ENCODE results near the gene CNOT1. TPM values are rescaled to one million over a fixed set of nuclear protein-coding genes. Genes with fewer than 3 reads are reported as not detected.
"Not testable (repeated sequence)": the region's sequence is repeated elsewhere in the genome, so short reads cannot be mapped to it uniquely, and the experiment has no call there.

CNOT1 gene
- polyA plus RNA-seq (2013, experiment 1 of 2; ENCODE audit: insufficient read length), result 137 TPM
- 128 TPM for polyA plus RNA-seq (2013, experiment 2 of 2; ENCODE audit: insufficient read length)

DNA sequence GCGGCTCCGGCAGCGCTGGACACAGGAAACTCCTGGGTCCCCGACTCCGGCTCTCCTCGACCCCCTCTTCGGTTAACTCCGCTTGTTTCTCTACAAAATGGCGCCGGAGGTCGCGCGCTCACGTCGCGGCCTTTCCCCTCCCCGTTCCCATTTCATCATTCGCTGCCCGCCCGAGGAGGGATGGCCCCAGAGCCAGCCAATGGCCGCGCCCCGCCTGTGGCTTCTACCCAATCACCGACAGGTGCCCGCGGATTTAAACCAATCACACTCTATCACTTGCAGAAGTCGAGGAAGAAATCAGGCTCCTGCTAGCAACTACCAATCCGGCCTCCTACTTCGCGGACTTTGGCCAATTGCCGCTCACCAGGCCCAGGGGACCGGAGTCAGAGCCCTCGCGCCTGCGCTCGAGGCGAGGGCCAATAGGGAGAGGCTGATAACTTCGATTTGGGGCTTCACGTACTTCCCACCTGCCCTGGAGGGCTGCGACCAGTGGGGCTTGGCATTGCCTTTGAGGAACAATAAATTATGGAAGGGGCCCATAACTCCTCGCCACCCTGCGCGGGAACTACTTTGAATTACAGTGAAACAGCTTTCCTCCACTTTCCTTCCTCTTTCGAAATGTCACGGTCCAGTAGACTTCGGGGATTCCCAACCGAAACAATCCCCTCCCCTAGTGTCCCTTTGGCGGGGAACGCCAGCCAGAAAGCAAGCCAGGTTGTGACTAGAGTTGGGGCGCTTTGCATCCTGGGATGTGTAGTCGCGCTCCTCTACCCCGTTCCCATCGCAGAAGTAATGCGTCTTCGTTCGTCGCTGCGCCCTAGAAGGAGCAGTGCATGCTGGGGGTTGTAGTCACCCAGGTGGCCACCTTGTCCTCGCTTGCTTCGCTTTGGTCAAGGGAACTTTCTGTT, at the start of gene CNOT1:
Gene CNOT1 (minus strand): TSS at position 94 of the 908 bp plus-strand sequence. CDS start 30,489 bp downstream, outside the sequence.
- peak; percentile 100 for DNase-seq

GRCh38 chr16:58678716-58679115, 49.1 kb upstream of the CNOT1 start:
- no peak for DNase-seq

GRCh38 chr16:58678269-58678668, 48.6 kb upstream of the CNOT1 start:
- no peak for DNase-seq

DNA sequence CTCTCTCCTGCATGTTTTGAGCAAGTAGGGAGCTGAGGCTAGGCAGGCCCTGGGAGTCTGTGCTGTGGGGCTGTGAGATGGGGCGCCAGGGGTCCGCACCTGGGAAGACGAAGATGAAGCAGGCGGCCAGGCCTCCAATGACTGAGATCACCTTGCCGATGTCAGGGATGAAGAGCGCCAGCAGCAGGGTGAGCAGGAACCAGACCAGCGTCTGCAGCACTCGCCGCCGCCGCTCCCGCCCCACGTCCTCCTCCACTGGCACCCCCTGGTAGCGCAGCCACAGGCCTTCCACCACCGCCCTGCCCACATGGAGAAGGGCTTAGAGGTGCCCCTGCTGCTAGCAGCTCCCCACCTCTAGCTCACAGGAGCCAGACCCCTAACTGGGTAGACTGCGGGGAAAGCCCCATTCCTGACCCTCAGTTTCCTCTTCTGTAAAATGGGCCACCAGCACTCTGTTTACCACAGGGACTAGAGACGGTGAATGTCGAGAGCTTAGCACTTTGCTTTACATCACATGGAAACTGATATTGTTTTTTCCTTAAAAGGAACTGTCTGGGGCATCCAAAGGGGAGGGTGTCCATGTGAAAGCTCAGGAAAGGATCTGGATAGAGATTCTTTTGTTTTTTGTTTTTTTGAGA, 41.4 kb upstream of the CNOT1 start:
- DNase-seq, result no peak

GRCh38 chr16:58670177-58670576, 40.6 kb upstream of the CNOT1 start:
- DNase-seq, result no peak

GRCh38 chr16:58665200-58665599, 35.6 kb upstream of the CNOT1 start:
- DNase-seq, result no peak

DNA sequence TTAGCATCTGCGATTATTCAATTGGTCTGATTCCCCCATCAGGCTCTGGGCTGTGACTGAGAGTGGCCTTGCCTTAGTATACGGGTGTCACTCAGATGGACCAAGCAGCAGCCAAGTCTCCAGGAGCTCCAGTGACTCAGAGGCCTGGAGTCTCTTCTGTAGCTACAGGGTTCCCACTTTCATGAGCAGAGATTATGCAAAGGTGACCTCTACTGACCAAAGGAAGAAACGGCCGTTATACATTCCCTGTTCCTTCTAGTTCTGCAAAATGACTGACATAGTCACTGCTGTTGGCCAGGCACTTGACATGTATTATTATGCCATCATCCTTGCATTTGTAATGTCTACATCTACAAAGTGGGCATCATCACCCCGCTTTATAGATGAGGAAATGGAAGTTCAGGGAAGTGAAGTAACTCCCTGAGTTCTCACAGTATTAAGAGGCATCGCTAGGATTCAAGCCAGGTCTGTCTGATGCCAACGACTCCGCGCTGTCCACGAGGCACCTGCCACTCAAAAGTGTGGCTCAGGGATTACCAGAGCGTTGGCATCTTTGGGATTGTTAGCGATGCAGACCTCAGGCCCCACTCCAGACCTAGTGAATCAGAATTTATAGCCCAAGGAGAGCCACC, 31.7 kb upstream of the CNOT1 start:
- DNase-seq, result peak; percentile 83

GRCh38 chr16:58659911-58660310, 30.3 kb upstream of the CNOT1 start:
- not testable (repeated sequence) for DNase-seq

GRCh38 chr16:58658796-58659211, 29.2 kb upstream of the CNOT1 start:
- DNase-seq, result peak; percentile 16

GRCh38 chr16:58656899-58657298, 27.3 kb upstream of the CNOT1 start:
- DNase-seq, result no peak

DNA sequence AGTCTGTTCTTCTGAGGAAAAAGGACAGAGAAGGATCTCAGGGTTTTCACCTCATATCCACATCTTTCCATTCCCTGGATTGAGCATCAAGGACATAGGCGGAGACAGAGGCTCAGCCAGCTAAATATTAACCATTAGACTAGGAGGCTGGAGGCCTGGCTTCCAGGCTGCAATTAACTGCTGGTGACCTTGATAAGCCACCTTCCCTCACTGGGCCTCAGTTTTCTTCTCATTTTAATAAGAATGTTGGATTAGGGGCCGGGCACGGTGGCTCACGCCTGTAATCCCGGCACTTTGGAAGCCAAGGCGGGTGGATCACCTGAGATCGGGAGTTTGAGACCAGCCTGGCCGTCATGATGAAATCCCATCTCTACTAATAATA, 25.6 kb upstream of the CNOT1 start:
- DNase-seq, result no peak

GRCh38 chr16:58654560-58655214, 25.1 kb upstream of the CNOT1 start:
- no peak for DNase-seq

DNA sequence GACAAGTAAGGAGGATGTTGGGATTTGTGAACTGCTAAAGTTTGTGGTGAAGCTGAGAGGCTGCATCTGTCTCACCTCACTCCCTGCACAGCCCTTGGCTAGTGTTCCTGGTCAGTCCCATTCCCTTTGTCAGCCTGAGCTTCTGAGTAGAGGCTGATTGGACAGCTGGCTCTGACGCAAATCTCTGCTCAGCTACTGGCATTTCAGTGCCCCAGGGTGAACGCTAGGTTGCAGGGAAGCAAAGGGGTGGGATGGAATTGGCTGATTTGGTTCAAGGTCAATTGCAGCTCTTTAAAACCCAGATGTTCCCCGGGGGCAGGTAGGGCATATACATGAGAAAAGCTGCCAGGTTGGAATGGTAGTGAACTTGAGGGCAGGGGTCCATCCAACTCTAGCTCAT, 23.1 kb upstream of the CNOT1 start:
- DNase-seq, result no peak

DNA sequence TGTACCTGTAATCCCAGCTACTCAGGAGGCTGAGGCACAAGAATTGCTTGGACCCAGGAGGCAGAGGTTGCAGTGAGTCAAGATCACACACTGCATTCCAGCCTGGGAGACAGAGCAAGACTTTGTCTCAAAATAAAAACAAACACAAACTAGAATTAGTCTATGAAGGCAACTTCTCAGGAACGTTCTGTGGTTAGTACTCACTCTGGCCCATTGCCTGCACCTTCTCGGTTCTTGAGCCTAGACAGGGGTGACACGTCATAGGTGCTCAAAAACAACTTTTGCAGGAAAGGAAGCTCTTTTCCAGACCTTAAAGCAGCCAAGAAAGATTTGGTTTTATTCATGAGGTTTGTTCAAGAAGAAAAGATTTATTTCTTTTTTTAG, 22.3 kb upstream of the CNOT1 start:
- no peak for DNase-seq

DNA sequence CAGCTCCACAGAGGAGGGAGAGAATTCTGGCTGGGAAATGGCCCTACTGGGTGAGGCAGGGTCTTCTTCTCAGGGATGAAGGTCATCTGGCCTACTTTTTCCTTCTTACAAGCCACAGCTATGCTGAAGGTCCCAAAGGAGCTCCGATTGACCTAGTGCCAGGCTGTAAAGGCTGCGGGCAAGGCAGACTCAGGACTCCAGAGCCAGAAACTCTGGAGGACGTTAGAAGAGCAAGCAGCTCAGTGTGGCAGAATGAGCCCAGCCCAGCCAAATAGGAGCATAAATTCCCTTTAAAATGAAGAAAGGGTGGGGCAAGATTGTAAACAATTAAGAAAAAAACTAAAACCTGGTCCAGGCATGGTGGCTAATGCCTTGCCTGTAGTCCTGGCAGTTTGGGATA, 20.1 kb upstream of the CNOT1 start:
- no peak for DNase-seq

- DNase-seq, result no peak
Measured at GRCh38 chr16:58647107-58647506, 17.5 kb upstream of the CNOT1 start.

- DNase-seq, result no peak
Measured at GRCh38 chr16:58644765-58645487, 15.3 kb upstream of the CNOT1 start.

- no peak for DNase-seq
Measured at GRCh38 chr16:58644108-58644507, 14.5 kb upstream of the CNOT1 start.

DNA sequence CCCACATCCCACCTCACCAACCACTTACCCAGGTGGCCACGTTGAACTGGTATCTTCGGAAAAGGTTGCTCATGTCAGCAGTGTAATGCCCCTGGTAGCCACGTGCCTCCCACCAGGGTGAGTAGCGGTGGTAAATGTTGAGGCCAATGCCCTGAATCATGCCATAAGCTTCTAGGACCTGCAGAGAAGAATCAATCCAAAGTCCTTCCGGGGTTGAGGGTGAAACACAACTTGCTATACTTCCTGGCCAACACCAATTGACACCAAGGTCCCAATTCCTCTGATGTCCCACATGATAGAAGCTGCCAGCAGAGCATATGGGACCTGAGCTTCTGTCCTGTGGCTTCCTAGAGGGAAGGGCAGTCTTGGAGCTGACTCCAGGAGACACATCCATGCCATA, 11.3 kb upstream of the CNOT1 start:
- no peak for DNase-seq

GRCh38 chr16:58639836-58640235, 10.2 kb upstream of the CNOT1 start:
- DNase-seq, result no peak

DNA sequence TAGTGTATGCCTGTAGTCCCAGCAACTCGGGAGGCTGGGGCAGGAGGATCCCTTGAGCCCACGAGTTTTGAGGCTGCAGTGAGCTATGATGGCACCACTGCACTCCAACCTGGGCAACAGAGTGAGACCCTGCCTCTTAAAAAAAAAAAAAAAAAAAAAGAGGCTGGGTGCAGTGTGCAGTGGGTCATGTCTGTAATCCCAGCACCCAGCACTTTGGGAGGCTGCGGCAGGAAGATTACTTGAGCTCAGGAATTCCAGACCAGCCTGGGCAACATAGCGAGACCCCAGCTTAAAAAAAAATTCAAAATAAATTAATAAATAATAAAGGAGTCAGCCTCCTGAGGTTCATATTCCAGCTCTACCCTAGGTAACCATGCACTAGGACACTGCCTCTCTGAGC, 9.6 kb upstream of the CNOT1 start:
- no peak for DNase-seq
